Spleen (tissue), 7 donors: ENCODE measurements around the gene WNT16.

ENCODE experiments used
- CTCF ChIP-seq, 11 experiments: fragments of 200-600 bp in 7 of 11; fragments of 450-650 bp in 4 of 11; sonication (generic) in 4 of 11; IDR thresholded peaks in 8 of 11; conservative IDR thresholded peaks in 3 of 11; 1 replicate in 7 of 11; 2 replicates in 4 of 11; pipeline versions ENCODE4 v1.4.0 to v1.8.0; 2016 to 2021; ENCODE audit warnings: antibody characterized with exemption in 11 of 11, inconsistent platforms in 4 of 11, mild to moderate bottlenecking in 1 of 11
- POLR2AphosphoS5 ChIP-seq, 3 donors: sonication (generic); formaldehyde crosslinking; IDR thresholded peaks; one replicate each; pipeline ENCODE4 v1.5.1; 2017; ENCODE audit warnings: antibody characterized with exemption in 3 of 3
- donor health status: DM: no; HTN: no; CAD: no; lungs with moderate emphysema.
- donor health status: DM: no; HTN: no; CAD: no.
- donor health status: DM: no; HTN: no; CAD: no.

- TF ChIP-seq CTCF (IDR thresholded peaks at IDR 0.05 in 8 of 11, conservative IDR thresholded peaks at IDR 0.05 in 3 of 11): no peak
- TF ChIP-seq POLR2AphosphoS5 (IDR thresholded peaks at IDR 0.05): no peak
These were observed 42.6 kb upstream of the WNT16 start for GRCh38 chr7:121286186-121286585.
